ENCODE measurements around the gene CD28.
"Not testable (repeated sequence)": the region's sequence is repeated elsewhere in the genome, so short reads cannot be mapped to it uniquely, and the experiment has no call there.

- TF ChIP-seq CTCF (IDR thresholded peaks at IDR 0.05); POLR2A (IDR thresholded peaks at IDR 0.05; ENCODE audit: low read length); USF2 (IDR thresholded peaks at IDR 0.05); CHD2 (IDR thresholded peaks at IDR 0.05; ENCODE audit: low read length, partially characterized antibody); RFX5 (IDR thresholded peaks at IDR 0.05); ATOH8 (CRISPR knock-in tag; IDR thresholded peaks at IDR 0.05; ENCODE audit: low read depth): not testable (repeated sequence)
Observed at GRCh38 chr2:203697763-203698162, 8.7 kb upstream of the CD28 start.
